Thoracic aorta endothelial cell (primary cell): Measurements from ENCODE around the gene ACOT6. TPM values are rescaled to one million over a fixed set of nuclear protein-coding genes. Genes with fewer than 3 reads are reported as not detected.

Source experiments
- small RNA-seq: library from RNA; depleted of rRNA; stranded (forward); fragments of <200 nt; gene quantifications from one replicate; pipeline ENCODE3, GENCODE V24; 2012
- total RNA-seq: library from RNA; depleted of rRNA; stranded (reverse); fragments of >200 nt; gene quantifications from 2 replicates; pipeline ENCODE4 v1.2.3, GENCODE V29; 2012

ACOT6 gene
- not detected in 2 replicates for total RNA-seq

DNA sequence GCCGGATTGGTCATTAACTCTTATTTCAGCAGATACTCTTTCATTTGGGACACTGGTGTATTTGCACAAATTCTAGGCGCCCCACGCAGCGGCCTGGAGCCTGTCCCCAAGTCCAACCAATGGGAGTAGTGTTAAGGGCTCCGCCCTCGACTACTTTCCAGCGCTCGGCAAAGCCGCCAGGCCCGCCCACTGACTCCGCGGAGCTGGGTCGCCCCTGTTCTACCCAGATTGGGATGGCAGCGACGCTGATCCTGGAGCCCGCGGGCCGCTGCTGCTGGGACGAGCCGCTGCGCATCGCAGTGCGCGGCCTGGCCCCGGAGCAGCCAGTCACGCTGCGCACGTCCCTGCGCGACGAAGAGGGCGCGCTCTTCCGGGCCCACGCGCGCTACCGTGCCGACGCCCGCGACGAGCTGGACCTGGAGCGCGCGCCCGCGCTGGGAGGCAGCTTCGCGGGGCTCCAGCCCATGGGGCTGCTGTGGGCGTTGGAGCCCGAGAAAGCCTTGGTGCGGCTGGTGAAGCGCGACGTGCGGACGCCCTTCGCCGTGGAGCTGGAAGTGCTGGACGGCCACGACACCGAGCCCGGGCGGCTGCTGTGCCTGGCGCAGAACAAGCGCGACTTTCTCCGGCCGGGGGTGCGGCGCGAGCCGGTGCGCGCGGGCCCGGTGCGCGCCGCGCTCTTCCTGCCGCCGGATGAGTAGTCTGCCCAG is at the start of gene ACOT6:
Gene ACOT6 (plus strand): TSS at position 179 of the 707 bp plus-strand sequence. CDS start 55 bp downstream, at position 234.

DNA sequence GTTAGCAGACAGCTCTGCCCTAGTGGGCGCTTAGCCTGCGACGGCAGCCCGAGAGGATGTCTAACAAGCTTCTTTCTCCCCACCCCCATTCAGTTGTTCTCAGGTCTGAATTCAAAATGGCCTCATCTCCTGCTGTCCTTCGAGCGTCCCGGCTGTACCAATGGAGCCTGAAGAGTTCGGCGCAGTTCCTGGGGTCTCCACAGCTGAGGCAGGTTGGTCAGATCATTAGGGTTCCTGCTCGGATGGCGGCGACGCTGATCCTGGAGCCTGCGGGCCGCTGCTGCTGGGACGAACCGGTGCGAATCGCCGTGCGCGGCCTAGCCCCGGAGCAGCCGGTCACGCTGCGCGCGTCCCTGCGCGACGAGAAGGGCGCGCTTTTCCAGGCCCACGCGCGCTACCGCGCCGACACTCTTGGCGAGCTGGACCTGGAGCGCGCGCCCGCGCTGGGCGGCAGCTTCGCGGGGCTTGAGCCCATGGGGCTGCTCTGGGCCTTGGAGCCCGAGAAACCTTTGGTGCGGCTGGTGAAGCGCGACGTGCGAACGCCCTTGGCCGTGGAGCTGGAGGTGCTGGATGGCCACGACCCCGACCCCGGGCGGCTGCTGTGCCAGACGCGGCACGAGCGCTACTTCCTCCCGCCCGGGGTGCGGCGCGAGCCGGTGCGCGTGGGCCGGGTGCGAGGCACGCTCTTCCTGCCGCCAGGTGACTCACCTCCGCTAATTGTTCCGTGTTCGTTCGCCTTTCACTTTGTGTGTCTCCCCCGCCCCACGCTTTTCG is 42.9 kb upstream of the ACOT6 start, which contains the start of gene ACOT2:
Gene ACOT2 (plus strand): TSS at position 29 of the 774 bp plus-strand sequence. CDS start 28 bp downstream, at position 57.

GRCh38 chr14:73591690-73592449 is 20.4 kb upstream of the ACOT6 start, which contains the start of gene ACOT4:
Gene ACOT4 (plus strand): TSS chr14:73591873. CDS start chr14:73591960, 87 bp downstream.

DNA sequence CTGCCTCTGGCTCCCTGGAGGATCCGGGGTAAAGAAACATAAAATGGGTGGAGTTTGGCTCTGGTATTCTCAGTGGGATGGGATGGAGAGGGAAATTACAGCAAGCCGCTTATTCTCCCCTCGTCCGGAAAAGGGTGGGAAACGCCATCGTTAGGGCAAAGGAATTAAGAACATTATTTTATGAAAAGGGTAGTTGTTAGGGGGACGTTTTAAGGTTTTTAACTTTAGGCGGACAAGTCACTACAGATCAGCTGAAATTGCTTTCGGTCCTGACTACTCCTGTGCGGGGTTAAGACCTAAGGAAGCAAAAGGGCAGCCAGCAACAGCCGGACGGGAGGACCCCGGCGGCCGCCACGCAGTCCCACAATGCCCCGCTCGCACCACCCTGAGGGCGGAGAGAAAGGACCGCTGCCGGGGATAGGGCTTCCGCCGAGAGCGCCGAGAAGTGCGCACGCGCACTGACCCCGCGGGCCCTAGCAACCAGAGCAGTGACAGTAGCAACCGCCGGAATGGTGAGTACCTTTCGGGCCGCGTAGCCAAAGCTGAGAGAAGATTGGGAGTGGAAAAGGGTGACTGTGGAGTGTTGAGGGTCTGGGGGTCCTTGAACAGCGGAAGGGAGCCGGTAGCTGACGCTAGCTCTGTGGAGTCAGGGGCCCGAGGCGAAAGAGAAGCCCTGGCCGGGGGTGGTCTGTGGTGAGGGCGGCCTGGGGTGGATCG is 32.4 kb downstream of the ACOT6 start, which contains the start of gene DNAL1:
Gene DNAL1 (plus strand): TSS at position 456 of the 717 bp plus-strand sequence. CDS start 54 bp downstream, at position 510.

Small RNA genes lying within 50 kb of the gene (small RNA-seq; reads per million reads assigned to genes)
- not detected for gene RNU6-240P

Other genes with a start within 250 kb of the ACOT6 start
- 105 and 111 TPM in 2 replicates for gene NUMB, start 154.0 kb upstream of the ACOT6 start, total RNA-seq
- 19.5 and 27.4 TPM in 2 replicates for gene RIOX1, start 121.6 kb upstream of the ACOT6 start, total RNA-seq
- gene ACOT1, start 75.4 kb upstream of the ACOT6 start, total RNA-seq = 1.9 and 2.7 TPM in 2 replicates
- gene HEATR4, start 53.6 kb upstream of the ACOT6 start, total RNA-seq = not detected in 2 replicates
- 11.1 and 14.8 TPM in 2 replicates for gene ACOT2, start 43.3 kb upstream of the ACOT6 start, total RNA-seq
- gene ACOT4, start 20.6 kb upstream of the ACOT6 start, total RNA-seq = 0.57 and 0.66 TPM in 2 replicates
- gene DNAL1, start 32.5 kb downstream of the ACOT6 start, total RNA-seq = 10.0 and 15.4 TPM in 2 replicates
- 47.0 and 51.9 TPM in 2 replicates for gene PNMA1, start 101.9 kb downstream of the ACOT6 start, total RNA-seq
- 3.5 and 4.5 TPM in 2 replicates for gene PTGR2, start 239.3 kb downstream of the ACOT6 start, total RNA-seq